Esophagus muscularis mucosa (tissue), 3 donors: ENCODE data around the gene IGSF23.

Source experiments
- POLR2A ChIP-seq: fragments of 450-650 bp; IDR thresholded peaks from one replicate; pipeline ENCODE4 v1.6.1; 2017; ENCODE audit warnings: antibody characterized with exemption, moderate library complexity, mild to moderate bottlenecking, low read depth
- TF ChIP-seq, protein P1 (sequence below), 3 experiments: fragments of 200-600 bp in 2 of 3; fragments of 450-650 bp in 1 of 3; sonication (generic) in 2 of 3; IDR thresholded peaks; one replicate each; pipeline ENCODE4 v1.5.1; 2017 to 2019; ENCODE audit warnings: antibody characterized with exemption in 3 of 3, mild to moderate bottlenecking in 2 of 3, moderate library complexity in 1 of 3

DNA sequence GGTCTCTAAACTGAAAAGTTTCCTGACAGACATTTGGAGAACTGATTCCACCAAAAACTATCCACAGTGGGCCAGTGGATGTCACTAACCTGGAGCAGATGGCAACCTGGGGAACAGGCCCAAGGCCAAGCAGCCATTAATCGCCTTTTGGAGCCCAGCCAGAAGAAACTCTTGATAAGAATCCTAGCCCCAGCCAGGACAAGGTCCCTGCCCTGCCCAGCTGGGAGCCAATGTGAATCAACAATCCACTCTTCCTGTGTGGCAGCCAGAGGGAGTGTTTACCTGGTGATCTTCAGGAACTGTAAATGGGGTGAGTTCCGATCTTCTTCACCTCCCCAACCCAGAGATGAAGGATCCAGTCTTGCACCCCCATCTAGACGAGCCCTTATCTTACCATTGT, 14.5 kb upstream of the IGSF23 start:
- TF ChIP-seq POLR2A = no peak
- TF ChIP-seq, protein P1, sequence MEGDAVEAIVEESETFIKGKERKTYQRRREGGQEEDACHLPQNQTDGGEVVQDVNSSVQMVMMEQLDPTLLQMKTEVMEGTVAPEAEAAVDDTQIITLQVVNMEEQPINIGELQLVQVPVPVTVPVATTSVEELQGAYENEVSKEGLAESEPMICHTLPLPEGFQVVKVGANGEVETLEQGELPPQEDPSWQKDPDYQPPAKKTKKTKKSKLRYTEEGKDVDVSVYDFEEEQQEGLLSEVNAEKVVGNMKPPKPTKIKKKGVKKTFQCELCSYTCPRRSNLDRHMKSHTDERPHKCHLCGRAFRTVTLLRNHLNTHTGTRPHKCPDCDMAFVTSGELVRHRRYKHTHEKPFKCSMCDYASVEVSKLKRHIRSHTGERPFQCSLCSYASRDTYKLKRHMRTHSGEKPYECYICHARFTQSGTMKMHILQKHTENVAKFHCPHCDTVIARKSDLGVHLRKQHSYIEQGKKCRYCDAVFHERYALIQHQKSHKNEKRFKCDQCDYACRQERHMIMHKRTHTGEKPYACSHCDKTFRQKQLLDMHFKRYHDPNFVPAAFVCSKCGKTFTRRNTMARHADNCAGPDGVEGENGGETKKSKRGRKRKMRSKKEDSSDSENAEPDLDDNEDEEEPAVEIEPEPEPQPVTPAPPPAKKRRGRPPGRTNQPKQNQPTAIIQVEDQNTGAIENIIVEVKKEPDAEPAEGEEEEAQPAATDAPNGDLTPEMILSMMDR (IDR thresholded peaks at IDR 0.05) = no peak
